NCI-H345 (cell line): ENCODE measurements around the gene GAK.
"Not testable (repeated sequence)": the region's sequence is repeated elsewhere in the genome, so short reads cannot be mapped to it uniquely, and the experiment has no call there.

Source experiments
- DNase-seq: peaks from one replicate; lab custom pipeline; 2025; lab: John Stamatoyannopoulos, UW

The GAK gene

GRCh38 chr4:931960-932712 is at the start of gene GAK, which contains the start of gene TMEM175:
TSS of gene GAK (minus strand) at chr4:932316. CDS start at chr4:932187, 129 bp downstream.
TSS of gene TMEM175 (plus strand) at chr4:932460. CDS start at chr4:947740, 15,280 bp downstream.
- DNase-seq = peak; percentile 91

GRCh38 chr4:978957-979701 is 47.0 kb upstream of the GAK start:
- DNase-seq = no peak

GRCh38 chr4:976016-976415 is 43.9 kb upstream of the GAK start:
- DNase-seq = not testable (repeated sequence)

- DNase-seq = no peak
Measured at GRCh38 chr4:974668-975067, 42.6 kb upstream of the GAK start.

GRCh38 chr4:973431-974397 is 41.6 kb upstream of the GAK start, which contains the start of gene DGKQ:
TSS of gene DGKQ (minus strand) at chr4:973569. CDS start at chr4:973482, 87 bp downstream.
- DNase-seq = peak; percentile 61

GRCh38 chr4:972651-973424 is 40.7 kb upstream of the GAK start:
- no peak for DNase-seq

- no peak for DNase-seq
Measured at GRCh38 chr4:971666-972500, 39.8 kb upstream of the GAK start.

- DNase-seq = no peak
Measured at GRCh38 chr4:970854-971520, 38.9 kb upstream of the GAK start.

- DNase-seq = no peak
Measured at GRCh38 chr4:970046-970745, 38.1 kb upstream of the GAK start.

- no peak for DNase-seq
Measured at GRCh38 chr4:968621-969394, 36.7 kb upstream of the GAK start.

- no peak for DNase-seq
Measured at GRCh38 chr4:968221-968620, 36.1 kb upstream of the GAK start.

- no peak for DNase-seq
Measured at GRCh38 chr4:967113-968104, 35.3 kb upstream of the GAK start.

GRCh38 chr4:966266-967112 is 34.4 kb upstream of the GAK start:
- no peak for DNase-seq

GRCh38 chr4:965766-966134 is 33.6 kb upstream of the GAK start:
- no peak for DNase-seq

GRCh38 chr4:965048-965765 is 33.1 kb upstream of the GAK start:
- DNase-seq = no peak
